ENCODE data around the gene NDUFS7. TPM values are rescaled to one million over a fixed set of nuclear protein-coding genes. Genes with fewer than 3 reads are reported as not detected.

Gene NDUFS7
- polyA plus RNA-seq, 12 donors: 44.5 to 91.2 (median 61.1) TPM; not detected in 1

DNA sequence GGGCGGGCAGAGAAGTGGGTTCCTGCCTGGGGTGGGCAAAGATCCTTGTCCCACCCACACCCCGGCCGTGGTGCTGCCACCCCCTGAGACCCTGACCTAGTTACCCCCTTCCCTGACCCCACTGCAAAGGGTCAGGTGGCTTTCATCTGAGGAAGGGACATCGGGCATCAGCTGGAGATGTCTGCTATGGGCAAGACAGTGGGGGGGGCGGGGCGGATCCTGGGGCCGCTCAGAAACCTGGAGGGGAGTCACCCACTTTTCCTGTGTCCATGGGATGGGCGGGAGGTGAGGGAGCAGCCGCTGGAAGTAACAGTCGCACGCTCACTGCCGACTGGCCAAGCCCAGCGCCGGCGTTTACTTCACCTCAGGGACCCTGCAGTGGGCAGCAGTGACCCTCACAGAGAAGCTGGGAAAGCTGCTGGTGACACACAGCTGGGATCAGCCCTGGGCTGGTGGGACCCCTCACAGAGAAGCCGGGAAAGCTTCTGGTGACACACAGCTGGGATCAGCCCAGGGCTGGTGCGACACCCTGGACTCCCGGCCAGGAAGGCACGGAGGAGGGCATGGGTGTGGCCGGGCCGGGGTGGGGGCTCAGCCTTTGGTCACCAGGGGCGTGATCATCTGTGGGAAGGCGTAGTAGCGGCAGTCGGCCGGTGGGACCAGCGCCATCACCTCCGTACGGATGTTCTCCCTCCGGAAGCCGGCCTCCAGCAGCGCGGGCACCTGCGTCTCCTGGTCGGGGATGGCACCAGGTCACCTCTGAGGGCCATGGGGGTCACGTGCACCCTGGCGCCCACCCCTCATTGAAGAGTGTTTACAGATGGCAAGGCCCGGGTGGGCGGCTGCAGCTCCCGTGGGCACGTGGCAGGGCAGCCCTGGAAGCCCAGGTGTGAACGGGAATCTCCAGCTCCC lies 13.3 kb downstream of the NDUFS7 start:
- no peak for DNase-seq

DNA sequence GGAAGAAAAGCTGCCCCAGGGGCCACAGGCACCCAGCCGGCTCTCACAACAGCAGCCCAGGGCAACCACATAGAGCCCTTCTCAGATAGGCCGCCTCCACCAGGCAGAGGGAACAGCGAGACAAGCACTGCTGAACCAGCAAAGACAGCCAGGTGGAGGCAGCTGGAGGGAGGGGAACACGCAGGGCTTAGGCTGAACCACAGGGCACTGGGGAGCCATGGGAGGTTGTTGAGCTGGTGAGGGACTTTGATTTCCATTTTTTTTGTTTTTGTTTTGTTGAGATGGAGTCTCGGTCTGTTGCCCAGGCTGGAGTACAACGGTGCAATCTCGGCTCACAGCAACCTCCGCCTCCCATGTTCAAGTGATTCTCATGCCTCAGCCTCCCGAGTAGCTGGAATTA lies 14.1 kb downstream of the NDUFS7 start:
- no peak for DNase-seq

DNA sequence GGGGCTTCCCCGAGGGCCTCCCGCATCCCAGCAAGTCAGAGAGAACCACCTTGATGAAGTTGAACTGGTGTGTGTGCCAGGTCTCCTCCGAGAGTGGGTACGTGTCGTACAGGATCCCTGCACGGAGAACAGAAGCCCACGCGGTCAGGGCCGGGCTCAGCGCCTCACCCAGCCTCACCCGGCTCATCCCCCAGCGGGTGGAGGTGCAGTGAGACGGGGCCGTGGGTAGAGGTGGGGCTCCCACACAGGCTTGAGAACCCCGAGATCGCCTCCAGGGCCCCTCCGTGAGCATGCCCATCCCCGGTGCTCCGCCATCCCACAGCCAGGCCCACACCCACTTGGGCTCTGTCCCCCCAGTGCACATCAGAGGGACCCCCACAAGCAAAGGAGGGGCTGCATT lies 15.4 kb downstream of the NDUFS7 start:
- DNase-seq: no peak

DNA sequence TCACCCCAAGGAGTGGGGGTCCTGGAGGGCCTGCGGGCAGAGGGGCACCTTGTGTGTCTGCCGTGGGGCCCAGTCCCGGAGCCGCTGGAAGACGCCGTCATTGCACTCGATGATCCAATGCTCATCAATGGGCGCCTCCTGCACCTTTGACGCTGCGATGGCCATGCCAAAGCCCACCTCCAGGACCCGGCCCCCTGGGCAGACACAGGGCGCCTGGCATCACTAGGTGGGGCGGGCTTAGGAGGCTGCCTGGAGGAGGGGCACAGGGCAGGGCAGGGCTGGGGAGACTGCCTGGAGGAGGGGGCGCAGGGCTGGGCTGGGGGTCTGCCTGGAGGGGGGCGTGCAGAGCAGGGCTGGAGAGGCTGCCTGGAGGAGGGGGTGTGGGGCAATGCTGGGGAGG lies 16.0 kb downstream of the NDUFS7 start:
- DNase-seq: no peak

DNA sequence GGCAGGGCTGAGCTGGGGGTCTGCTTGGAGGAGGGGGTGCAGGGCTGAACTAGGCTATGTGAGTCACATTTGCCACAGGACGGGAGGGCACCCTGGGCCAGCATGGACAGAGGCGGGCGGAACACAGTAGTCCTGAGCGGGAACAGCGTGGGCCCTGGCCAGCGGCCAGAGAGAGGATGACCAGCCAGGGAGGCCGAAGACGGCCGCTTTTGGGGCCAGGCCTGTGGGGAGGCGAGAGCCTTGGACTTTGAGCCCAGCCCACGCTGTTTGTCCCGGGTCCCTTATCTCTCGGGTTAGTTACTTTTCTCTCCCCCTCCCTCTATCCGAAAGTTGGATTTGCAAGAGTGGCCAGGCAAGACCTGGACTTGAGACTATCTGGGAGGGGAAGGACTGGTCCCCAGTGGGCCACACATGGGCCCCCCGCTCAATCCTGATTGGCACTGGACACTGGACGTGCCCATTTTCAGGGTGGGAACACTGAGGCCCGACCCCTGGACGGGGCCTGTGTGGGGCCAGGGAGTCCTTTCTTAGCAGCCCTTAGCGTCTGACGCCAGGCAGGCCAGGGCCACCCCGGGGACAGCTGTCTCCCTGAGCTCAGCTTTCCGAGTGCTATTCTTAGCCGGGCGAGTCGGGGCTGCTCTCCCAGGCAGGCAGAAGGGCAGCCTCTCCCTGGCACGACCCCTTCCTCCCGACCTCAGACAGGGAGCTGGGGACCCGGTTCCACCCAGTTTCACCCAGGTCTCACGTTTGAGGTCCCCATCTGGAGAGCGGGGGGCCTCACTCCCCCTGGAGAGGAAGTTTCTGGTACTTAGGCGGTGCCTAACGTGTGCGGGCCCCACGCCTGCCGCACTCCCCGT lies 16.8 kb downstream of the NDUFS7 start:
- no peak for DNase-seq

DNA sequence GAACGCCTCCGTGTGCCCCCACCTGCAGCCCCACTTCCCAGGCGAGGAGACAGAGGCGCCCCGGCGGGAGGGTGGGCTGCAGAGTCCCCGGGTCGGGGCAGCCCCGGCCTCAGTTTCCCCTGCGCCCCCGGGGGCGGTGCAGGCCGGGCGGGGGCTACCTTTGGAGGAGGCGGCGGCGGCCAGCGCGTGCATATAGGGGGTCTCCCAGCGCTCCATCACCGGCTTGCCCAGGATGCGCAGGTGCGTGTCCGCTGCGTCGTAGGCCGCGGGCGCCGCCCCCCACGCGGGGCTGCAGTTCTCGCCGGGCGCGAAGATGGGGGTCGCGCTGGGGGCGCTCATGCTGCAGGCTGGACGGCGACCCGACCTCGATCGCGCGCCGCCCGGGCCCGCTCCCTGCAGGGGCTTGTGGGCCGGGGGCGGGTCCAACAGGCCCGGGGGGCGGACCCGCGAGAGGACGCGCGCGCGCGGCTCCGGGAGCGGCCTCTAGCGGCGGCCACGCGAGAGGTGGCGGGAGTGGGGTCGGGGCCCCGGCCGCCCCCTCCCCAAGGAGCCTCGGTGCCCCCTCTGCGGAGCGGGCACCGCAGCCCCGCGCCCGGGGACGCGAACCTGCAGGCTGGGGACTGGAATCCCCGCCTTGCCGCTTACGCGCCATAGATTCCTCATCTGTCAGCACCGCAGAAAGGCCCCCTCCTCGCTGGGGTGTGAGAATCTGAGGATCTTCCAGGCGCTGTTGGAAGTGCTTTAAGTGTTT lies 17.6 kb downstream of the NDUFS7 start, which contains the start of gene GAMT:
GAMT (minus strand) TSS at position 405 of the 751 bp plus-strand sequence; CDS start at position 339, 66 bp downstream.
- no peak for DNase-seq

DNA sequence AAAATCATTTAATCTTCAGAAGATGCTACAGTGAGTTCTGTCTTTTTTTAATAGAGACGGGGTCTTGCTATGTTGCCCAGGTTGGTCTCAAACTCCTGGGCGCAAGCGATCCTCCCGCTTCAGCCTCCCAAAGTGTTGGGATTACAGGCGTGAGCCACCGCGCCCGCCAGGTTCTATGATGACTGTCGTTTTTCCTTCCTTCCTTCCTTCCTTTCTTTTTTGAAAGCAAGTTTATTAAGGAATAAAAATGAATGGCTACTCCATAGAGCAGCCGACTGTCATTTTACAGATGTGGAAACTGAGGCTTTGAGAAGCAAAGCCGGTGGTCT lies 18.1 kb downstream of the NDUFS7 start:
- no peak for DNase-seq

DNA sequence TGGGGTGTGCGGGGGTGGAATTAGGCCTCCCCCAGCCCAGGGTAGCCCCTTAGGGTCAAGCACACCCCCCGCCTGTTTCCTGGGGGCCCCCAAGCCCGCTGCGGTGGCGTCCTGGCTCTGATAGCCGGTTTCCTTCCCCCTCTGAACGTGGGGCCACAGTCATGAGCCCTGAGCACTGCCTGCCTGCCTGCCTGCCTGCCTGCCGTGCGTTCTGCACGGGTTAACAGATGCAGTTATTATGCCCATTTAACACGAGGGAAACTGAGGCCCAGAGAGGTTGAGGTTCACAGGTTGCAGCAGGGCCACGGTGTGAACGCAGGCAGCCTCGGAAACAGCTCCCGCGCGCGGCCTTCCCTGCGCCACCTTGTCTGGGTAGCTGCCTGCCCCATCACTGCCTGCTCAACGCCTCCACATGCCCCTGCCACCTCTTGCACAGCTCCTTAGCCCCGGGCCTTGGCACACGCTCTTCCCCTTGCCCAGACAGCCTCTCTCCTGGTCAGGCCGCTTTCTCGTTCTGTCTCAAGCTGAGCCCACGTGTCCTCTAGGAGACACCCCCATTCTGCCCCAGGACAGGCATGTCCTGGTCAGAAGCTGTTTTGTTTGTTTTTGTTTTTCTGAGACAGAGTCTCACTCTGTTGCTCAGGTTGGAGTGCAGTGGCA lies 18.8 kb downstream of the NDUFS7 start:
- DNase-seq: no peak

DNA sequence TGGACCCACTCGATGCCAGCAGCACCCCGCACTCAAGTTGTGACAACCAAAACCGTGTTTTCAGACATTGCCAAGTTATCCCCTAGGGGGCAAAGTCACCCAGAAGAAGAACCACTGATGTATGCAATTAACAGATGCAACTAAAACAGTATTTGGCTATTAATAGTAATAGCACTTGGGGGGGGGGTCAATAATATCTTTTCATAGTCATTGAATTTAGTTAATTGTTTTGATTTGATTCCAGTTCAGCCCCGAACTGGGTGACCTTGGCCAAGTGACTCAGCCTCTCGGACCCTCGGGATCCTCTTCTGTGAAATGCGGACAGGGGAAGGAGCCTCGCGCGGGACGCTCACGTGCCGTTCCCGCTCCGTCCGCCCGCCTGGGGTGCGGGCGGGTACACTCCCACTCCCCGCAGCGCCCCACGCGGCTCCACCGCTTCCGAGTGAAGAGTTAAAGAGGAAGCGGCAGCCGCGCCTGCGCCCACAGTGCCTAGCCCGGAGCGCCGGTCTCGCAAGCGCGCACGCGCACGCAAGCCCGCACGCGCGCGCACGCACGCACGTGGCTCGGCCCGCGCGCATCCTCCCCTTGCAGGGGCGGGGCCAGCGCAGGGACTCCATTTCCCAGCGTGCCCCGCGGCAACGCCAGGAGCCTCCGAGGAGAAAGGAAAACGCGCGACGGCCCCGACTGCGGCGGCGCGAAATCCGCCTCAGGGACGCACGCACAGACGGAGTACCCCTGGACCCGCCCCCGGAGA lies 23.2 kb downstream of the NDUFS7 start:
- peak; percentile 99 for DNase-seq

DNA sequence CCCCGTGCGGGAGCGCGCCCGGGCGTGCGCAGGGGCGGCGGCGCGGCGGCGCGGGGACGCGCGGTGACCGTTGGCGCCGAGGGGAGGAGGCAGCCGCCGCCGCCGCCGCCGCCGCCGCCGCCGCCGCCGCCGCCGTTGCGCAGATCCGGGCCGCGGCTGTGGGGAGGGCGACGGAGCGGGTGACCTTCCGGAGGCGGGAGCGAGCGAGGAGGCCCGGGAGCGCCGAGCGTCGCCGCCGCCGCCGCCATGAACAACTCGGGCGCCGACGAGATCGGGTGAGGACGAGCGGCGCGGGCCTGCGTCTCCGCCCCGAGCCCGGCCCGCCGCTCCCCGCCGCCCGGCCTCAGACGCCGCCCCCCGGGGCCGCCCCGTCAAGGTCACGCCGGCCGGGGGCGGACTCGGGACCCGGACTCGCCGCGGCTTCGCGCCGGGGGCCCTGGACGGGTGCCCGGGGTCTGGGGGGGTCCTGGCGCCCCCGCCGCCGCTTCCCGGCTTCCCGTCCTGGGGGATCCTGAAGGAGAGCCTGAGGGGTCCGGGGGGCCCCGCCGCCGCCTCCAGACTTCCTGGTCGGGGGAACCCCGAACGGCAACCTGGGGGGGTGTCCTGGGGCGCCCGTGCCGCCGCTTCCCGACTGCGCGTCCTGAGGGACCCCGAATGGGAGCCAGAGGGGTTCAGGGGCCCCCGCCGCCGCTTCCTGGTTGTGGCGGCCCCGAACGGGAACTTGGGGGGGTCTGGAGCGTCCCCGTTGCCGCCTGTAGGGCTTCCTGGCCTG lies 24.0 kb downstream of the NDUFS7 start, which contains the start of gene DAZAP1:
DAZAP1 (plus strand) TSS at position 59 of the 772 bp plus-strand sequence; CDS start at position 247, 188 bp downstream.
- no peak for DNase-seq

DNA sequence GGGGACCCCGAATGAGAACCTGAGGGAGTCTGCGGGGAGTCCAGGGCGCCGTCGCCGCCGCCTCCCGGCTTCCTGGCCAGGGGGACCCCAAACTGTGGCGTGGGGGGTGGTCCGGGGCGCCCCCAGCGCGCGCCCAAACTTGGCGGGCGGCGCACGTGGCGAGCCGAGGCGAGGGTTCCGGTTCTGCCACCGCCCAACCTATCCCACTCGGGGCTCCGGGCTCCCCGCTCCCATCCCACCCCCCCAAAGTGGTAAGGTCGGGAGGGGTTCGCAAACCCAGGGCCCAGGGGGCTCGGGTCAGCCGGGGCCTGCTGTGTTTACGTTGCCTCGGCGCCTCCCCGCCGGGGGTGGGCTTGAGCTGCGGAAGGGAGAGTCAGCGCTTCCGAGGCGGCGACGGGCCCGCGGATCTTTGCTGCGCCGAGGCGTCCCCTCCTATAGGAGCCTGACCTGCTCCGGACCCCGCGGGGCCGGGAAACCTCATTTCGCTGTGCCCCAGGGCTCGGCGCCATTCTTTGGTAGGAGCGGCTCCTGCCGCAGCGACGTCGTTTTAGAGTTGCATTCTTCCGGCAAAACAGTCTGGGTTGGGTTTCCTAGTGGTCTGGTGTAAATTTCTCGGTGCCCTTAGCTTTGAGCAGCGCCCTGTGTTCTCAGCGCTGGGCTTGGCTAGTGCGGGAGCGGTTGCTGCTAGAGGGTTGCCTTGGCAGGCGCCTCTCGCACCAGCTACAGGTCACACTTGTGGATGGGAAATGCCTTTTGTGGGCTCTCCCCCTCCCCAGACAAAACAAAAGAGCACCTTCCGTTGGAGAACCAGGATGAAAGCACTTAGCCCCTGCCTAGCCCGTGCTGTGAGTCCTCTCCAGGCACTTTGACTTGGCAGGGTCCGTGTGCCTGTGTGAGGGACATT lies 24.8 kb downstream of the NDUFS7 start:
- DNase-seq: no peak

DNA sequence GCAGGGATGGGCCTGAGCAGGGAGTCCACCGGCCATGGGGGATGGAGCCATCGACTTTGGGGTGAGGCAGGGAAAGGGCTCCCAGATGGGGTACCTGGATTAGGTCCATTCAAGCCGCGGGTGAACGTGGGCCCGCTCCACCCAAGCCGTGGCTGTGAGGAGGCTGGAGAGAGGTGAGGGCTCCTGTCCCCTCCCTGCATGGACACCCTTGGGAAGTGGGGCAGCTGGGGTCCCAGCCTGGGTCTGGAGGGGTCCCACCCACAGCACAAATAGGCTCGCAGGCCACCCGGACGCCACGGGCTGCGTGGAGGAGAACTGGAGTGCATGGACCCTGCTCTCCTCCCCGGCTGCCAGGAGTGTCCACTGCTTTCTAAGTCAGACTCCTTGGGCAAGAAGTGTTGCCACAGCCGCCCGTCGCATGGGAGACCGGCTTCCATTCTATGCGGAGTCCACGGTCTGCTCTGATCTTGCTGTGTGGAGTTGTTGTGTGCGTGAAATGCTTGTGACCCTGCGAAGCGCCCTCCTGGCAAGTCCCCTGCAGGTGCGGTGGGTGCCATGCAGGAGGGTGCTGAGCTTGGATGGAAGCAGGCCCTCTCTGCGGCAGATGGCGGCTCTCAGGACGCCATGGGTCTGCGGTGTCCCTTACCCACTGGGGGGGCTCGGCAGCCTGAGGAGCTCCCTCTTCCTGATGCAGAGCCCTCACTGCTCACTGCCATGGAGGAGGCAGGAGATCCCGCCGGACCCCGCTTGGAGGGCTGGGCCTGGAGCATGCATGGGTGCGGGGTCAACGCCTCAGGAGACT lies 25.7 kb downstream of the NDUFS7 start:
- no peak for DNase-seq

DNA sequence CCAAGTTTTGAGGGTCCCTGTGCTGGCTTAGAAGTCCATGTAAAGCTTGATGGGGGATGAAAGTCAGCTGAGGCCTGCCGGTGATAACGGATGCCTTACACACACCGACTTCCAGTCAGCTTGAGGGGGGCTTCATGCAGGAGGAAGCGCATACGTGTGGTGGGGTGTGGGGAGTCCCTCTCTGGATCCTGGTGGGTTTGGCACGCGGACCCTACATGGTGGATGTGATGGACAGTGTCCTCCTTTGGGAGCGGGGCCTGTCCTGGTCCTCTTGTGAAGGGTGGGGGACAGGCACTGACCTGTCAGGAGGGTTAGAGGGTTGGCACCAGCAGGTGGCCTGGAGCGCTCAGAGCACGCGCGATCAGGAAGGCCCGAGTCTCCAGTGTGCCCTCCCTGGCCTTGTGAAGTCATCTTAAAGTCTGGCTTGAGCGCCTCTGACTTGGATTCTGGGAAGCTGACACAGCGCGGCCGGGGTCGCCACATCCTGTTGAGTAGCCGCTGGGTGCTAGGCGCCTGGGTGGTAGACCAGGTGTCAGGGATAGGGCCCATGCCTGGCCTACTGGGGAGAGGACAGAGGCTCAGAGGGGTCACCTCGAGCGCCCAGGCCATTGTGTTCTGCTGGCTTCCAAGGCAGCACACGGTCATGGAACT lies 26.6 kb downstream of the NDUFS7 start:
- no peak for DNase-seq

DNA sequence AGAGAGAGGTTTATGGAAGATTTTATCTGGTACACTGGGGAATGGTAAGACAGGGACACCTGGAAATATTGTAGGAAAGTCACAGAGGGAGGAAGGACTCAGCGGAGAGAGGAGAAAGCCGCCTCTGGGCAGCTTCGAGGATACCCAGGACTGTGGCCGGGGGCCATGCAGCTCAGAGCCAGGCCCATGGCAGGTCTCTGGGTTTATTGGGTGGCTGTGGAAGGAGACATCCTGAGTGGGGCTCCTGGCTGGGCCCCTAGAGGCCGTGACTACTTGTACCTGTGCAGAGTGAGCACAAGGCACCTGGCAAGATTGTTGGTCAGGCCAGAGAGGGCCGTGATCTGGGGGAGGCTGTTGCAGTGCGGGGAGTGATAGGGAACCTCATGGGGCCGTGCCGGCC lies 27.1 kb downstream of the NDUFS7 start:
- no peak for DNase-seq

DNA sequence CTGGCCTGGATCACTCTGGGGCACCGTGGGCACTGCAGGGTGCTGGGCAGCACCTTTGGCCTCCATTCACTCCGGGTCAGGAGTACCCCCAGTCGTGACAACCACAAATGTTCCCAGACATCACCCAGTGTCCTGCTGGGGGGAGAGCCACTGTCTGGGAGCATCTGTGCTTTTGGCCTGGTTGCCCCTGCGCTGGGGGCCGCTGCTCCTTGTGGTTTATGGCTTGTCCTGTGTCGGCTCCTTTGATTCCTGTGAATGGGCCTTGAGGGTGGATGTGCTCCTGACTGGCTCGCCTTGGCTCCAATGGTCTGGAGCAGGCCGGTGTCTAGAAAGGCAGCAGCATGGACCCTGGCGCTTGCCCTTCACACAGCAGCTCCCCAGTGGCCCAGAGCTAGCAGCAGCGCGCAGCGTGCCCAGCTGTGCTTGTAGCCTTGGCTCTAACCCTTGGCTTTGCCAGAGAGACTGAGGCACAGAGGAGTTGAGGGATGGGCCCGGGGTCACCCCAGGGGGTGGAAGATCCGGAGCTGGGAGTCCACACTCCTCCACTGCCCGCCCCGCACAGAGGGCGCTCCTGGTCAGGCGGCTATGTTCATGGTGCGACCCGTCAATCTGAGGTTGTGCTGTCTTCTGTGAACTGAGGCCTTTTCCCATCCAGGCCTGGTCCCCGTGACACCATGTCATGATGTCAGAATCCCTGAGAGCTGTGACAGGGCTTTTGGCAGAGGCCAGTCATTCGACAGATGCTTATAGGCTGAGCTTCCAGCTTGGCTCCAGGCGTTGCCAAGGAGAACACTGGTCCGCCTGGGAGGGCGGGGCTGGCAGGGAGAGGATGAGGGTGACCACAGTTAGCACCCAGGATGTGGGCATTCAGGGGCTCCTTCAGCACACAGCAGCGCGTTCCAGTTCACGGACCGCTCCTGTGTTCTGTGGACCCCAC lies 27.8 kb downstream of the NDUFS7 start:
- DNase-seq: no peak

DNA sequence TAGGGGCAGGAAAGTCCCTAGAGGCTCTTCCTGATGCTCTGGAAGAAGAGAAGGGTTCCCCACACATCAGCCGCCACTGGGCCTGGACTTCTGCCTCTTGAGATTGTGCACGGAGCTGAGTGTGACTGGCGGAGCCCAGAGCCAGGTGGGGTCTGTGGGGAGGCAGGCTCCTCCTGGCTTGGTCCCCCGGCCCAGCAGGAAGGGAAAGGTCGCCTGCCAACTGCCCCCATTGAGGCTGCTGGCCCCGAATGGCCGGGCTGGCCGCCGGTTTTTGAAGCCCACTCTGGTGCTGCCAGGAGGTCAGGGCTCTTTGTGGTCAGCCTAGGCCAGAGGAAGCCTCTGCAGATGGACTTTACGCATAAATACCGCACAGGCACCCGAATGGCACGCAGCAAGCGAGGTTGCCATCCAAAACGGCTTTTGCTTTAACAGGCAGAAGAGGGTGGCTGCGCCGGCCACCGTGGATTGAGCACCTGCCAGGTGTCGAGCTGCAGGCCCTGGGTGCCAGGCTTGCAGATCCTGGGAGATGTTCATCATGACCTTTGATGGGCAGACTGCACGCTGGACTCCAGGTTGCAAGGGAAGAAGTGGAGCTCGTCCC lies 28.7 kb downstream of the NDUFS7 start:
- DNase-seq: no peak

Data from muscle of arm (tissue), 12 donors.